Inflammatory macrophage treated with lipopolysaccharide for 4 hours (primary cell): ENCODE measurements around the gene RGS17.
"Not testable (repeated sequence)": the region's sequence is repeated elsewhere in the genome, so short reads cannot be mapped to it uniquely, and the experiment has no call there.

ENCODE experiments used
- DNase-seq: peaks from one replicate; pipeline ENCODE4 v3.0.0-alpha.2; 2020

The RGS17 gene

GRCh38 chr6:153121311-153121710 lies 9.8 kb downstream of the RGS17 start:
- DNase-seq: no peak

- DNase-seq: peak; percentile 90
Measured at GRCh38 chr6:153117986-153118879, 12.8 kb downstream of the RGS17 start.

- DNase-seq: not testable (repeated sequence)
Measured at GRCh38 chr6:153111082-153111481, 20.0 kb downstream of the RGS17 start.

- not testable (repeated sequence) for DNase-seq
Measured at GRCh38 chr6:153110612-153111011, 20.5 kb downstream of the RGS17 start.

GRCh38 chr6:153108315-153108714 lies 22.8 kb downstream of the RGS17 start:
- DNase-seq: no peak

- DNase-seq: no peak
Measured at GRCh38 chr6:153106021-153106420, 25.1 kb downstream of the RGS17 start.

- no peak for DNase-seq
Measured at GRCh38 chr6:153104220-153104619, 26.9 kb downstream of the RGS17 start.

- no peak for DNase-seq
Measured at GRCh38 chr6:153103319-153103655, 27.8 kb downstream of the RGS17 start.

GRCh38 chr6:153102605-153103318 lies 28.3 kb downstream of the RGS17 start:
- DNase-seq: no peak

- DNase-seq: peak; percentile 32
Measured at GRCh38 chr6:153101461-153101860, 29.6 kb downstream of the RGS17 start.

GRCh38 chr6:153099636-153100035 lies 31.4 kb downstream of the RGS17 start:
- peak; percentile 44 for DNase-seq

GRCh38 chr6:153096792-153097191 lies 34.3 kb downstream of the RGS17 start:
- DNase-seq: peak; percentile 31

- no peak for DNase-seq
Measured at GRCh38 chr6:153096031-153096430, 35.1 kb downstream of the RGS17 start.

- peak; percentile 95 for DNase-seq
Measured at GRCh38 chr6:153092082-153093013, 38.7 kb downstream of the RGS17 start.

- peak; percentile 88 for DNase-seq
Measured at GRCh38 chr6:153090241-153090930, 40.7 kb downstream of the RGS17 start.

- DNase-seq: no peak
Measured at GRCh38 chr6:153088796-153089195, 42.3 kb downstream of the RGS17 start.

- peak; percentile 85 for DNase-seq
Measured at GRCh38 chr6:153087436-153087835, 43.6 kb downstream of the RGS17 start.

- DNase-seq: no peak
Measured at GRCh38 chr6:153086225-153086990, 44.7 kb downstream of the RGS17 start.

- DNase-seq: no peak
Measured at GRCh38 chr6:153085239-153085638, 45.8 kb downstream of the RGS17 start.

GRCh38 chr6:153084393-153084792 lies 46.7 kb downstream of the RGS17 start:
- peak; percentile 36 for DNase-seq

GRCh38 chr6:153083869-153084268 lies 47.2 kb downstream of the RGS17 start:
- no peak for DNase-seq

- no peak for DNase-seq
Measured at GRCh38 chr6:153081914-153082313, 49.2 kb downstream of the RGS17 start.
